Measurements from ENCODE around the gene NELFA. TPM values are rescaled to one million over a fixed set of nuclear protein-coding genes. Genes with fewer than 3 reads are reported as not detected.

Gene NELFA
- total RNA-seq, 2 experiments from 2014 or later: 44.1 to 45.3 TPM

DNA sequence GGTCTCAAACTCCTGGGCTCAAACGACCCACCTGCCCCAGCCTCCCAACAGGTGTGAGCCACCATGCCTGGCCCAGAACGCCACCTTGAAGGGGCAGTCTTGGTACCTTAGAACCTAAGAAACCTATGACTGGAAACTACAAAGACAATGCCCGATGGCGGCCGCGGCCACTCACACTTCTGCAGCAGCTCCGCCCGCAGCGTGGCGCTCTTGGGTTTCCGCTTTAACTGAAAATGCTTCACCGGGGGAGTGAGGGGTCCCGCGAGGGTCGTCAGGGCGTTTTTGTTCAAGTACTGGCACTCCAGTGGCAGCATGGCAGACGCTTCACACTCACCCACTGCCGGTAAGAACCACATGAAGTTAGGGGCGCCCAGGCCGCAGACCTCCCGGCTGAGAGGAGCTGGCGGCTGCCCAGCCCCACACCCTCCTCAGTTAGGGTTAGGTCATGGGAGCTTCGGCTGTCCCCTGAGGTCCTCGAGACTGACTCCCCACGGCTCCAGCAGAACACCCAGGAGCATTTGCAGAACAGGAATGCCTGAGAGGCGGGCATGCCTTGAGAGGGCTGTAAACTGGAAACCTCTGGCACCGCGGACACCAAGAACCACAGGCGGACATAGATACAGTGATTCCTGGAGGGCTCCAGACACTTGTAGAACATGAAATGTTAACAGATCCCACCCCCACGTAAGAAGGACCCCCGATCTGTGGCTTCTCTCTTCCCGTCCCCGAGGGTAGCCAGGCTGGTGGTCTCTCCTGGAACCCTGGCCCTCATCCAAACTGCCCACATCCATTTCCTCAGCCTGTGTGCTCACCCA, 19.0 kb downstream of the NELFA start:
- DNase-seq: no peak
- intact Hi-C loops (cut with micrococcal nuclease): no loop called here
- no peak overlapping the region for H3K27ac Mint-ChIP-seq
- CTCF ChIA-PET: no interaction called here
- H3K9me3 Mint-ChIP-seq: no peaks in the 10 kb centered on the region
- peaks cover 6% of the 10 kb centered on the region for H3K36me3 Mint-ChIP-seq (ENCODE audit: low read depth)
- no peak overlapping the region for H3K4me3 Mint-ChIP-seq
- H3K27me3 Mint-ChIP-seq (ENCODE audit: low read depth): no peaks in the 10 kb centered on the region
- peaks cover 2% of the 10 kb centered on the region for H3K4me1 Mint-ChIP-seq (ENCODE audit: low read depth)

DNA sequence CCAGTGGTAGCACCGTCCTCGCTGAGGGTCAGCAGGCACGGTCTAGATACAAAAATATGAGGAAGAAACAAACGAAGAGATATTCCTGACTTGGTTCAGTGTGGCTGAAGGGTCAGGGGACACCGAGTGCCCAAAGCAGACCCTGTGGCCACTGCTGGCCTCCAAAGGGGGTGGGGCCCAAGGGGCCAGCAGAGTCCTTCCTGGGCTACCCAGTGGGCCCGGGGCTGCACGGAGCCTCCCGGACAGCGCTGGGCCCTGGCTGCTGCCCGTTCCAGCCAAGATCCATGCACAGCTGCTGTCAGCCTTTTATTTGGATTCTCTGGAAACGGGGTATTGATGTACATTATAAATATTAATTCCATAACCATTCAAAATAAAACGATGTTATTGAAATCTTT, 20.4 kb downstream of the NELFA start:
- DNase-seq: no peak
- Mint-ChIP-seq H3K4me3 (no peak overlapping the region), H3K4me1 (ENCODE audit: low read depth) (no peaks in the 10 kb centered on the region), H3K27ac (no peak overlapping the region), H3K27me3 (ENCODE audit: low read depth) (no peaks in the 10 kb centered on the region), H3K36me3 (ENCODE audit: low read depth) (peaks cover 6% of the 10 kb centered on the region), H3K9me3 (no peaks in the 10 kb centered on the region)
- intact Hi-C loops (cut with micrococcal nuclease): no loop called here
- CTCF ChIA-PET: no interaction called here

DNA sequence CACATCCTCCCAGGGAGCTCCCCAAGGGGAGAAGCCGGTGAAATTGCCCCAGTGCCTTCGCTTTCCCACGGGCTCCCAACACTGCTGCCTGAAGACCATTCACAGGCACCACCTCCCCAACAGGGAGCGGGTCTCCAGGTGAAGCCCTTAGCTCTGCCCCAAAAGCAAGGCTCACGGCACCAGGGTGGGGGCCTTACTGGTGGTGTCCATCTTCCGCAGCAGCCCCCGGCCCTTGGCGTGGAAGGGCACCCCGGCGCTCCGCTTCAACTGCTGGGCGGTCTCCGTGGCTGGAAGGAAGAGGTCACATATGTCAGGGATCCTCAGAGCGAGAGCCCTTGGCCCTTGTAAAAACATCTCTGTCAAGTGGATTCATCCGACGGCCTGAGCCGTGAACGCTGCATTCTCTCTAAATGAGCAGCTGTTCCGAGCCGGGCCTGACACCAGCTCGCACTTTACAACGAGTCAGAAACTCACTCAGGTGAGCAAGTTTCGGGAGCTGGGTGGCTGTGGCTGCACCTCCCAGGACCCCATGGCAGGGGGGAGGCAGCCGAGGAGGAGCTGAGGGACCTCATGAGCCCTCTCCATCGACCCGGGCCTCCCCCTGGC, 20.9 kb downstream of the NELFA start:
- CTCF ChIA-PET: no interaction called here

DNA sequence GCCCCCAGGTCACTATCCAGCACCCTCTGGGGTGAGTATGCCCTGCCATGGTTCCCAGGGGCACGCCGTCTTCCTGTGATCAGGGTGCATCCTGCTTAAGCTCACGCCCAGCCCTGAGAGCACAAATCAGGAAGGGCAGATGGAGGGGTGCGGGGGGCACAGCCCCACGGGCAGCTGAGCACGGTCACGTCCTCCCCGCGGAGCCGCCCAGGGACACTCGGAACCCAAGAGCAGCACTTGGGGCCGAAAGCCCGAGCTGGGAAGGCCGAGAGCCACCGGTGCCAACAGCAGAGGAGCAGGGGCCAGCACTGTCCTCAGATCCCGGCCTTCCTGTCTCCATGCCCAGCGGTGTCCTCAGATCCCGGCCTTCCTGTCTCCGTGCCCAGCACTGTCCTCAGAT, 21.5 kb downstream of the NELFA start:
- Mint-ChIP-seq H3K4me3 (no peak overlapping the region), H3K36me3 (ENCODE audit: low read depth) (peaks cover 9% of the 10 kb centered on the region), H3K4me1 (ENCODE audit: low read depth) (no peaks in the 10 kb centered on the region), H3K27ac (no peak overlapping the region), H3K27me3 (ENCODE audit: low read depth) (no peaks in the 10 kb centered on the region), H3K9me3 (no peaks in the 10 kb centered on the region)
- CTCF ChIA-PET: interaction anchor here (1.2 kb wide), 1 partner anchor 294 kb away, joined by 3 read pairs; no protein-coding TSS in a partner anchor
- intact Hi-C loops (cut with micrococcal nuclease): no loop called here
- DNase-seq: no peak

More for the DNA sequence above, 20.9 kb downstream of the NELFA start:
- Mint-ChIP-seq H3K4me3 (no peak overlapping the region), H3K27ac (no peak overlapping the region), H3K27me3 (ENCODE audit: low read depth) (no peaks in the 10 kb centered on the region), H3K4me1 (ENCODE audit: low read depth) (no peaks in the 10 kb centered on the region), H3K9me3 (no peaks in the 10 kb centered on the region), H3K36me3 (ENCODE audit: low read depth) (peaks cover 6% of the 10 kb centered on the region)
- DNase-seq: no peak
- intact Hi-C loops (cut with micrococcal nuclease): no loop called here

DNA sequence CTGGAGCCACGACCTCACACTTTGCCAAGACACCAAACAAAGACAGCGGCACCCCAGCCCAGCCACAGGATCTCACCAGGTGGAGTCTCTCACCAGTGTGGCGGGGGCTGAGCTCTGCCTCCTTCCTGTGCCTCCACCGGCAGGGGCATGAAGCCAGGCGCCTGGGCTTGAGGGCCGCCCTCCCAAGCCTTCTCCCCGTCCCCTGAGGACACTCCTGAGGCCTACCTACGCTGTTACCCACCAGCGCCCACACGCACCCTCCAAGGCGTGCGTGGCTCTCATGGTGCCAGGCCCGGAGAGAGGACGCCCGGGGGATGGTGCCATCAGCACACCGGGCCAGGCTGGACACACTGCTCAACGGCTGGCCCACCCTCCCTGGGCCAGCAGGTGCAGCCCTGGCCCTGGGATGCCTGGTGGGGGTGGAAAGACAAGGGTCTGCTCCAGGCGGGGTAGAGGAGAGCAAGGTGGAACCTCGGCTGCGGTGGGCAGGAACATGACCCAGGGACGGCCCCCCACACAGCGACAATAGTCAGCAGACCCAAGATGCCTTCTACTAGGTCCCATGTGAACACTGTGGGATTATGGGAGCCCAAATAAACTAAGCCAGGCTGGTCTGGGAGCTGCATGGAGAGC, 22.1 kb downstream of the NELFA start:
- CTCF ChIA-PET: interaction anchor here (1.2 kb wide), 1 partner anchor 293 kb away, joined by 3 read pairs; no protein-coding TSS in a partner anchor
- Mint-ChIP-seq H3K27ac (no peak overlapping the region), H3K4me3 (no peak overlapping the region), H3K36me3 (ENCODE audit: low read depth) (peaks cover 11% of the 10 kb centered on the region), H3K27me3 (ENCODE audit: low read depth) (no peaks in the 10 kb centered on the region), H3K4me1 (ENCODE audit: low read depth) (no peaks in the 10 kb centered on the region), H3K9me3 (no peaks in the 10 kb centered on the region)
- DNase-seq: no peak
- intact Hi-C loops (cut with micrococcal nuclease): no loop called here

DNA sequence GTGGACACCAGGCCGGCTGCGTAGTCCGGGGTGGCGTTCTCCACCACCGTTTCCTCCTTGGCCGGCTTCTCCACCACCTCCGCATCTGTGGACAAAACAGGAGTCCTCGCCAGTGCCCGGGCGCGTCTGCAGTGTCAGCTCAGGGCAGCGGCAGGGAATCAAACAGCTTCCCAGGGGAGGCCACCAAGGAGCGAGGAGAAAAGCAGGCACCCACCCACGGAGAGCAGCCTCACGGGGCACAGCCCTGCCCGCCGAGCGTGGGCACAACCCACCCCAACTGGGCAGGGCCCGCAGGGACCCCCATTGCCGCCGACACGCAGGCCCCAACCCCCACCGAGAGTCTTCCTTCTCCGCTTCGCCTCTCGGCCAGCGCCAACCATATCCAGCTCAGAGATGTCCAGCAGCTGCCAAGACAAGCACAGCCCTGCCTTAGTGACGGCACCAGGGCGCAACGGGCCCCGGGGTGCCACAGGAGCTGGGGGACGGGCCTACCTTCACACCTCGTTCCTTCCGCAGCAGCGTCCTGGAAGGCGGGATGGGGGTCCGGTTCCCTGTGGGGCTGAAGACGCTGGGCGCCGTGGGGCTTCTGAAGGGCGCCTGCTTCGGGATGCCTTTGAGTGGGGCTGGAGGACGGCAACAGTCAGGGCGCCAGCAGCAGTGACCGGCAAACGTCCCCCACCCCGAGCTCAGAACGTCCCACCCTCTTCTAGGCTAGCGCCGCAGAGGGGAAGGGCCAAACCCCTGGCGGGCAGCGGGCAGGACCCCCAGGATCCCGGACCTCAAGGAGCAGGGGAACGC, 22.8 kb downstream of the NELFA start:
- intact Hi-C loops (cut with micrococcal nuclease): no loop called here
- H3K9me3 Mint-ChIP-seq: no peaks in the 10 kb centered on the region
- H3K36me3 Mint-ChIP-seq (ENCODE audit: low read depth): peaks cover 14% of the 10 kb centered on the region
- H3K4me3 Mint-ChIP-seq: no peak overlapping the region
- CTCF ChIA-PET: interaction anchor here (1.2 kb wide), 1 partner anchor 293 kb away, joined by 3 read pairs; no protein-coding TSS in a partner anchor
- H3K27ac Mint-ChIP-seq: no peak overlapping the region
- H3K27me3 Mint-ChIP-seq (ENCODE audit: low read depth): no peaks in the 10 kb centered on the region
- DNase-seq: no peak
- no peaks in the 10 kb centered on the region for H3K4me1 Mint-ChIP-seq (ENCODE audit: low read depth)

DNA sequence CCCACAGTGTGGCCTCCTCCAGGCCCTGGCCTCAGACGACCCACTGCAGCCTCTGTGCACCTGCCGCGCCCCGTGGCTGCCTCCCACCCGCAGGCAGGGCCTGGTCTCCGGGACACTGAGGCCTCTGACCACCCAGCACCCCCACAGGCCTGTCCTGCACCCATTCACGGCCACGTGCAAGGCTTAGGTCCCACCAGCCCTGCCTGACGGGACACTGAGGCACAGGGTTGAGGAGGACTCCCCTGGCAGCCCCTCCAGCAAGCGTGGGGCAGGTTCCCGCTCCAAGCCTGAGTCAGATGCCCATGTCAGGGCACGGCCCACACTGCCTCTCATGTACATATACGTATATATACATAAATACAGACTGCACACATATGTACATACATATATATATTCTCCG, 23.5 kb downstream of the NELFA start:
- H3K27me3 Mint-ChIP-seq (ENCODE audit: low read depth): no peaks in the 10 kb centered on the region
- peaks cover 13% of the 10 kb centered on the region for H3K36me3 Mint-ChIP-seq (ENCODE audit: low read depth)
- no peak overlapping the region for H3K27ac Mint-ChIP-seq
- no peaks in the 10 kb centered on the region for H3K4me1 Mint-ChIP-seq (ENCODE audit: low read depth)
- CTCF ChIA-PET: no interaction called here
- no peak overlapping the region for H3K4me3 Mint-ChIP-seq
- intact Hi-C loops (cut with micrococcal nuclease): no loop called here
- no peak for DNase-seq
- H3K9me3 Mint-ChIP-seq: no peaks in the 10 kb centered on the region

DNA sequence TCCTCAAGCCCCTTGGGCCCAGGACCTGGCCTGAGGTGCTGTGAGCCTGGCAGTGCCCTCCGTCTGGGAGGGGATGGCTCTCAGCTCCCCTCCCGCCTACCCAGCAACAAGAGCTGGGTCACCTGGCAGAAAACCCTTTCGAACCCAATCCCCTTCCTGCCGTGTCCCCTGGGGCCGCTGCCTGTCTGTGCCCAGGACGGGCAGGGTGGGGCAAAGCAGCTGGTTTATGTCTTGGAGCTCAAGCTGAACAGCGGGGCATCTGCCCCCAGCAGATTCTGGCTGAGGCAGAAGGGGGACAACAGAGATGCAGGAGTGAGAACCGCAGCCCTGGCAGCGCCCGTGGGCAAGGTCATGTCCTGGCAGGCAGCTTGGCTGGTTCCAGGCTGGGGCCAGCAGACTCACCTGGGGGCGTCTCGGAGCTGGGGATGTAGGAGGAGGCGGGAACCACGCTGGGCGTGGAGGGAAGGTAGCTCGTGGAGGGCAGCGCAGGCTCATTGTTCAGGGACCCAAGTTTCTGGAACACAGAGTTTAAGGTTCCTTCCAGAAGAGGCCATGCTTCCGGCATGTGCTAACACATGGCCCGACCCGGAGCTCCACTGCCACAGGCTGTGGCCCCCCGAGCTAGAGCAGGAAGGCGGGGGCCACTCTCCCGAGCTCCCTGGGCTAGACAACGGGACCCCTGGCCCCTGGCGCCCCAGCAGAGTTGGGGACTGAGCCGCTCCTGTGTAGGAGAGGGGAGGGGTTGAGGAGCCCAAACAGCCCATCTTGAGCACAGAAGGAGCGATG, 24.2 kb downstream of the NELFA start:
- intact Hi-C loops (cut with micrococcal nuclease): no loop called here
- Mint-ChIP-seq H3K27me3 (ENCODE audit: low read depth) (no peaks in the 10 kb centered on the region), H3K9me3 (no peaks in the 10 kb centered on the region), H3K36me3 (ENCODE audit: low read depth) (peaks cover 16% of the 10 kb centered on the region), H3K27ac (peak overlapping the region; percentile 56), H3K4me3 (no peak overlapping the region), H3K4me1 (ENCODE audit: low read depth) (no peaks in the 10 kb centered on the region)
- CTCF ChIA-PET: no interaction called here
- no peak for DNase-seq

DNA sequence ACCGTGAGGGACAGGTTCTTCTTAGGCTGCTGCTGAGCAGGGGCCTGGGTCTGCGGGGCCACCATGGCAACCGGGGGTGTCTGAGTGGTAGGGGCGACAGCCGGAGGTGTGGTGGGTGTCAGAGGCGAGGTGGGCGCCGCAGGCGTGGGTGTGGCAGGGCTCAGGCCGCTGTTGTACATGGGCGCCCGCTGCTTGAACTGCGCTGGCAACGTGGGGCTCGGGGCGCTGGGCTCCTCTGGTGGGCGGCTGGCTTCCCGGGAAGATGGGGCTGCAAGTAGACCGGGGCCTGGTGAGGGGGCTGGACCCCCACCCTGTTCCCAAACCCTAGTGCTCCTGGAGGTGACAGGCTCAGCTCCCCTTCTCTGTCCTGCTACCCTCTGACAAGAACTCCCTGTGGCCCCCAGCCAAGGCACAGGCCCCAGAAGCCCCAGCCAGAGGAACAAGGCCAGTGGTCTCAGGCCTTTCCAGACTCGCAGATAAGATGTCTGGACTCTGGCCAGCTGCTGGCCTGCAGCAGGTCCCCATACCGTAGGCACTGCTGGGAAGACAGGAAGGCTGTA, 24.8 kb downstream of the NELFA start:
- intact Hi-C loops (cut with micrococcal nuclease): no loop called here
- no peak overlapping the region for H3K27ac Mint-ChIP-seq
- peaks cover 22% of the 10 kb centered on the region for H3K36me3 Mint-ChIP-seq (ENCODE audit: low read depth)

DNA sequence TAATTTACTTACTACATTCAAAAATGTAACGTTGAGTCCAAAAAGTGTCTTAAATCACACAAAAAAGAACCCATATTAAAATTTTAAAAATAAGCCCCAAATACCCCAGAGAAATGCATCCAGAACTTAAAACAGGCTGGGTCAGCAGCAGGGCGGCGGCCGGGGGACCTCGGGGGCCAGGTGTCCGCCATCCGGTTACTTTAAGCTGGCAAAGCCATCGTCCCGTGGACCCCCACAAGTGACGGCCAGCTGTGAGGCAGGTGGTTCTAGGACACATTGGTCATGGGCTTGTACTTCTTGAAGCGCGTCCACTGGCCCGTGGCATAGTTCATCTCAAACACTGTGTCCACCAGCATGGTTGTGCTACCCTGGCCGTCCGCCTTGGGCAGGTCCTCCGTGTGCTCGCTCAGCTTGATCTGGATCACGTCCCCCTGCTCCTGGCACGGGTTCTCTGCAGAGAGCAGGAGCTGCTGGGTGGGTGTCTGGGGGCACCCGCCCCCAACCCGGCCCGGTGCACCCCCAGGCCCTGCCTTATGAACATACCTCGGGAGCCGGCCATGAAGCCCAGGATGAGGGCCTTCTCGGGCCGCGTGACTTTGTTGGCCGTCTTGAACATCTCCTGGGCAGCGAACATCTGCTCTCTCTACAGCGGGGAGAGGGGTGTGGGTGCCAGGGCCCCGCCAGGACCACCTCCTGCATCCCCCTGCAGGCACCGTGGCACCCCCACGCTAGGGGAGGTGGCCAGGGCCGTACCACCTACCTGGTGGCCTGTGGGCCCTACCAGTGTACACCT, 25.5 kb downstream of the NELFA start:
- no peak overlapping the region for H3K4me3 Mint-ChIP-seq
- no peaks in the 10 kb centered on the region for H3K27me3 Mint-ChIP-seq (ENCODE audit: low read depth)
- no peak overlapping the region for H3K27ac Mint-ChIP-seq
- intact Hi-C loops (cut with micrococcal nuclease): no loop called here
- H3K4me1 Mint-ChIP-seq (ENCODE audit: low read depth): no peaks in the 10 kb centered on the region
- CTCF ChIA-PET: no interaction called here
- H3K36me3 Mint-ChIP-seq (ENCODE audit: low read depth): peaks cover 27% of the 10 kb centered on the region
- no peaks in the 10 kb centered on the region for H3K9me3 Mint-ChIP-seq
- no peak for DNase-seq

More for the DNA sequence above, 24.8 kb downstream of the NELFA start:
- no peak for DNase-seq
- no peak overlapping the region for H3K4me3 Mint-ChIP-seq
- CTCF ChIA-PET: no interaction called here
- no peaks in the 10 kb centered on the region for H3K9me3 Mint-ChIP-seq
- H3K4me1 Mint-ChIP-seq (ENCODE audit: low read depth): no peaks in the 10 kb centered on the region
- no peaks in the 10 kb centered on the region for H3K27me3 Mint-ChIP-seq (ENCODE audit: low read depth)

Measured in activated naive CD4-positive, alpha-beta T cell treated with anti-CD3 and anti-CD28 coated beads for 36 hours (primary cell).